Amygdala (tissue), 56 donors: ENCODE measurements around the gene BHLHA9.
A peak's percentile ranks its signal among the peaks of the same experiment; 100 is the strongest.

Source experiments
- DNase-seq, 56 donors: peaks; one replicate each; lab custom pipeline; 2025; lab: John Stamatoyannopoulos, UW

The BHLHA9 gene

DNA sequence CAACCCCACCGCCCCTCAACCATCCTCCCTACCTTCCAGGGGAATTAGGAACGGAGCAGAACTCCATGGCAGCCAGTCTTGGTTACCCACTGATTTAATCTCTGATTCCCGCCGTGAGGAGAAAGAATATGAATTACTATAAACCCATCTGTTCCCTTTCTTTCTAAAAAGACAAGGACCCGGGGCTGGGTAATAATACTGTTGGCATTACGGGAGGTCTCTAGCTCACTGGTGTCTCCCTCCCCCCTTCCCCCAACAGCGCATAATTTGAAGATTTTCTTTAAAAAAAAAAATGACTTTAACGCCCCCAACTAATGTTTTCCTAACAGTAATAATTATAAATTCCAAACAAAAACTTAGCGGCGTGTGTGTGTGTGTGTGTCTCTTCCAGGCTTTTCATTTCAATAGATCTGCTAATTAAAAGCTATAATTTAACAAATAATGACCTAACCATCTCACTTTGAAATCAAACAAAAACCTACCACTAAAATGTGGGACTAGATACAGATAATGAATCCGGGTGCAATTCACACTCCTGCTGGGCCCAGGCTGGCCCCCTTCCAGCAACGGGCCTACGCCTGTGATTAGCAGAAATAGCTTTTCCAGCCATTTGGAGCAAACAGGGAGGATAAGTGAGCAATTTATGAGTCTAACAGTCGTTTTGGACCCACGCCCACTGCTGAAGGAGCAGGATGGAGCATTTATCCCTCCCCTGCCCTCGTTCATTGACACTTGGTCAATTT lies 18.2 kb upstream of the BHLHA9 start:
- peak in 20 of 56 donors; percentile 11 to 69 (median 36) for DNase-seq

DNA sequence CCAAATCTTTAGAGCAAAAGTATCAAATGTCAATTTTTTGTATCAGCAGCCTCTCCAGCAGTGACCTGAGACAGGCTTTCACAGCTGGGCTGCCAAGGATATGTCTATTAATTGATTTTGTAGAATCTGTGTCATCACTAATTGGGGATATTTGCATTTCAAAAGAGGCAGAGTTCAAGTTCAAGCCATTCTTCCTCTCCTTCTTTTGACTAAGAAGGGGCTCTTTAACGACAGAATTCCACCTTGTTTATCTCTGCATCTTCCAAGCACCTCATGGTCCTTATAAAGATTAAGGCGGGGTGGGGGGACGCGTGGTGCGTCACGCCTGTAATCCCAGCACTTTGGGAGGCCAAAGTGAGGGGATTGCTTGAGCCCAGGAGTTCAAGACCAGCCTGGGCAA lies 15.2 kb upstream of the BHLHA9 start:
- no peak for DNase-seq

DNA sequence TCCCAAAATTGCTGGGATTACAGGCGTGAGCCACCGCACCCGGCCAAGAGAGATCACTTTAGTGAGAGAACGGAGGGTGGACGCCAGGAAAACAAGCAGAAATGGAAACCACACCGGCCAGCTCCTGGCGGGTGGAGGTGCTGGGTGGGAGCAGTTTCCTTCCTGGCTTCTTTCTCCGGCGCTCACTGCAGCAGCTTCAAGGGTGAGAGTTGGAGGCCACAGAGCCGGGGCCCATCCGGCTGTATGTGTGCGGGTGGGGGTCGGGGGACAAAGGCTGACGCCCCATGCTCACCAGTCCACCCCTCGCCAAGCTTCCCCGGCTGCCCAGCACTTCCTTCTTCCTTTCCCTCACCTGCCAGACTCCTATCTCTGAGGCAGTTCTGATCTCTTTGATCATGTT lies 13.5 kb upstream of the BHLHA9 start:
- no peak for DNase-seq

- no peak for DNase-seq
Measured at GRCh38 chr17:1260086-1260769, 10.0 kb upstream of the BHLHA9 start.

- no peak for DNase-seq
Measured at GRCh38 chr17:1260770-1261161, 9.5 kb upstream of the BHLHA9 start.

GRCh38 chr17:1264196-1264595 lies 6.0 kb upstream of the BHLHA9 start:
- no peak for DNase-seq

DNA sequence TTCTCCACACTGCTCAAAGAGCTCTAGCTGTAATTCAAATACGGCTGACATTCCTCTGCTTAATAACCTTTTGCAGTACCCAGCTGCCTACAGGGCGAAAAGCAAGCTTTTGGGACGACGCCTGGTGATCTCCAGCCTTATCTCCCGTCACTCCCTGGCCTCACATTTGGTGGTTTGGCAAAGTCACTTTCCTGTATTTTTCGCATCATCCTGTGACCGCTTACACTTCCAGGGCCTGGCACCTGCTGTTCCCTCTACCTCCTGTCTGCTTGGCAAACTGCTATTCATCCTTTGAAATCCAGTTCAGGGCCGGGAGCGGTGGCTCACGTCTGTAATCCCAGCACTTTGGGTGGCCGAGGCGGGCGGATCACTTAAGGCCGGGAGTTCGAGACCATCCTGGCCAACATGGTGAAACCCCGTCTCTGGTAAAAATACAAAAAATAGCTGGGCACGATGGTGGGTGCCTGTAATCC lies 2.7 kb upstream of the BHLHA9 start:
- DNase-seq = no peak

- no peak for DNase-seq
Measured at GRCh38 chr17:1271030-1271423, 783 bp downstream of the BHLHA9 start.

DNA sequence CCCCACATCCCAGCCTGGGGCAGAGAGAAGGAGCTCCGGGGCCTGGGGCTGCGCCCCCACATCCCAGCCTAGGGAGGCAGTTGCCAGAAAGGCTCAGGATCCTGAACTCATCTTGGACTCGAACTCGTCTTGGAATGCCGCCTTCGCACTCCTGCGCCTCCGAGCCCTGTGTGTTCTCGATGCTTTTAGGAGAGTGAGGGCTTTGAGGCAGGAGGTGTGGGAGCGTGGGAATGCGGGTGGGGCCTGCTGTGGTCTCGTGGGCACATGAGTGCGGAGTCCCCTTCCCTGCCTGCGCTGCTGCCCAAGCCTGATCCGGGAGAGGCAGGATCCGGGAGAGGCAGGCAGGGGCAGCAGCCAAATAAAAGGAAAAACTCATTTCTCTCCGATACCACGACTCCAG lies 1.2 kb downstream of the BHLHA9 start:
- peak in 2 of 56 donors; percentile 7 to 19 for DNase-seq

DNA sequence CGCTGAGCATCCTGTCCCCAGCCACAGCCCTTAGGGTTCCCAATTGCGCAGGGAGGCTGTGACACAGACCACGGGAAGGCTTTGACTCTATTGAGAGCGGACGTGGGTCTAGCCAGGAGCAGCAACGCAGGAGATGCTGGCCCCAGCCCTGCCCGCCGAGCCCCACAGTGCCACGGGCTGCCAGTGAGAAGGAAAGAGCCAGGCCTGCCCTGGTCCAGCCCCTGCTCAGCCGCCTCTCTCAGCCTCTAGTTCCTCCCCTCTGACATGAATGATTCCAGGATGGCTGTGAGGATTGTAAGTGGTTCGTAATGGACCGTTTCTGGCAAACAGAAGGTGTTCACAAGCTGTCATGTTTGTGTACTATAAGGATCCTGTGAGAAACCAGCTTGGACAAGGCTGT lies 2.5 kb downstream of the BHLHA9 start:
- DNase-seq = peak in 1 of 56 donors; percentile 44

DNA sequence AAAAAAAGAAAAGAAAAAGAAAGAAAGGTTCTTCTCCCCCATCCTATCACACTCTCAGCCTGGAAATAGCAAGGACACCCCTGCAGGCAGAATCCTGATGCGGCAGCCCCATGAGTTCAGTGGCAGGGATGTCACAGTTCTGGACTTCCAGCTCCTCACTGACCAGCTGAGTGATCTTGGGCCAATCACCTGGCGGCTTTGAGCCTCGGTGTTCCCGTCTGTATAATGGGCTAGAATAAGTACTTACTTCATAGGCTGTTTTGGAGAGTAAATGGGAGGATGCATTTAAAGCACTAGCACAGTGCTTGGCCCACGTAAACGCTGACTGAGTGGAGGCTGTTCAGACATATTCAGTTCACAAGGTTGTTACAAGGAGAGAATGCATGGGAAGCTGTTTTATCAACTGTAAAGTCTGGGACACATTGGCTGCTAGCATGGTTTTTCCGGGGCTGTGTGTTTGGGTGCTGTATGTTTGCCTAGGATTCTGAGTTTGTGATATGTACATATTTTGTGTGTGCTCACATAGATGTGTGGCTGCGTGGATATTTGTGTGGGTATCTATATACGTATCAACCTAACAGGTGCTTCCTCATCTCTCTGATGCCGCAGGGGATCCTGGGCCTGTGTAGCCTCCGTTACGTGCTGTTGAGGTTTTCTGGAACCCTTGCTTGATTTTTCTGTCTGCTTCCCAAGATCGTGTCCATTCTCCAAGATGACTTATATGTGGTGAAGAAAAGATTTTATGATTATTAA lies 3.4 kb downstream of the BHLHA9 start:
- DNase-seq = no peak

GRCh38 chr17:1274245-1274608 lies 4.0 kb downstream of the BHLHA9 start:
- DNase-seq = no peak

GRCh38 chr17:1275205-1275961 lies 5.1 kb downstream of the BHLHA9 start:
- no peak for DNase-seq

- DNase-seq = peak in 25 of 56 donors; percentile 4 to 51 (median 18)
Measured at GRCh38 chr17:1275962-1276736, 5.9 kb downstream of the BHLHA9 start.

- no peak for DNase-seq
Measured at GRCh38 chr17:1280652-1281051, 10.4 kb downstream of the BHLHA9 start.

- no peak for DNase-seq
Measured at GRCh38 chr17:1286379-1287106, 16.3 kb downstream of the BHLHA9 start.

- DNase-seq = no peak
Measured at GRCh38 chr17:1289695-1290094, 19.5 kb downstream of the BHLHA9 start.

GRCh38 chr17:1290676-1291075 lies 20.4 kb downstream of the BHLHA9 start:
- DNase-seq = no peak

DNA sequence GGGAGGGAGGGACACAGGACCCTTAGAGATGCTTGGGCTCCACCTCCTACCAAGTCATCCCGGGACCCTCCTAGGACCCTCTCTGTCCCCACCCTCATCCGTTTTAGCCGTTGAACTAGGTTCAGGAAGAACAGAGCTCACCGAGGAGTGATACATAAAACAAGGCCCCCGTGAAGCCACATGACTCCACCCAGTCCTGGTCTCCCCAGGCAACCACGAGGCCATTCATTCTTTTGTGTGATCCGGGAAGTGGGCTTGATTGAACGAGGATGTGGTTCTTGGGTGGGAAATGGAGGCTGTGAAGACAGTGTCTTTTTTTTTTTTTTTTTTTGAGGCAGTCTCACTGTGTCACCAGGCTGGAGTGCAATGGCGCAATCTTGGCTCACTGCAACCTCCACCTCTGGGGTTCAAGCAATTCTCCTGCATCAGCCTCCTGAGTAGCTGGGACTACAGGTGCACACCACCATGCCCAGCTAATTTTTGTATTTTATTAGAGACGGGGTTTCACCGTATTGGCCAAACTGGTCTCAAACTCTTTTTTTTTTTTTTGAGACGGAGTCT lies 24.0 kb downstream of the BHLHA9 start:
- DNase-seq = no peak
